ENCODE results near the gene FBXO34. TPM values are rescaled to one million over a fixed set of nuclear protein-coding genes. Genes with fewer than 3 reads are reported as not detected.
"Not testable (repeated sequence)": the region's sequence is repeated elsewhere in the genome, so short reads cannot be mapped to it uniquely, and the experiment has no call there.

Gene FBXO34
- total RNA-seq, 2 experiments from 2014 or later: 26.3 to 28.8 TPM

GRCh38 chr14:55381561-55381960 is 110.3 kb downstream of the FBXO34 start:
- Histone ChIP-seq H3K36me3 (ENCODE audit: insufficient read depth, low read length) (peaks cover 8% of the 10 kb centered on the region; the same call in 1 of the 2 replicates), H3K4me3 (ENCODE audit: low read depth, low read length, poor library complexity, severe bottlenecking) (no peak overlapping the region), H3K9me2 (ENCODE audit: insufficient read depth, low read length) (no peaks in the 10 kb centered on the region), H3K27ac (ENCODE audit: low read depth, low read length, poor library complexity, severe bottlenecking) (no peak overlapping the region), H3K79me2 (ENCODE audit: insufficient read depth, low read depth, low read length) (no peaks in the 10 kb centered on the region), H3K4me2 (ENCODE audit: low read length) (no peak overlapping the region), H4K20me1 (ENCODE audit: insufficient read depth, low read length) (no peaks in the 10 kb centered on the region), H2AFZ (ENCODE audit: low read length) (no peak overlapping the region), H3K9me3 (ENCODE audit: low read length) (no peaks in the 10 kb centered on the region), H3K4me1 (ENCODE audit: insufficient read depth, low read length, poor library complexity, severe bottlenecking) (no peaks in the 10 kb centered on the region)
- DNase-seq (ENCODE audit: low spot score): no peak
- no TSS peak for BruUV-seq (replicated peaks)
- TF ChIP-seq EZH2phosphoT487 (IDR thresholded peaks at IDR 0.05; ENCODE audit: borderline replicate concordance, low read depth, low read length) (no peak), CTCF (conservative IDR thresholded peaks at IDR 0.05; ENCODE audit: low read length) (no peak)
- ChIA-PET POLR2A (interaction anchor here (1.1 kb wide), 3 partner anchors 13 to 153 kb away, joined by 3 read pairs; no protein-coding TSS in a partner anchor), CTCF (ENCODE audit: unreplicated experiment) (no interaction called here)
- intact Hi-C loops (cut with micrococcal nuclease; ENCODE audit: unreplicated experiment): no loop called here

GRCh38 chr14:55382483-55382882 is 111.3 kb downstream of the FBXO34 start:
- BruUV-seq (replicated peaks): no TSS peak
- Histone ChIP-seq H2AFZ (ENCODE audit: low read length) (no peak overlapping the region), H3K9me3 (ENCODE audit: low read length) (no peaks in the 10 kb centered on the region), H3K9me2 (ENCODE audit: insufficient read depth, low read length) (no peaks in the 10 kb centered on the region), H3K79me2 (ENCODE audit: insufficient read depth, low read depth, low read length) (no peaks in the 10 kb centered on the region), H3K27ac (ENCODE audit: low read depth, low read length, poor library complexity, severe bottlenecking) (no peak overlapping the region), H3K36me3 (ENCODE audit: insufficient read depth, low read length) (peaks cover 8% of the 10 kb centered on the region; the same call in 1 of the 2 replicates), H3K4me2 (ENCODE audit: low read length) (no peak overlapping the region), H3K4me3 (ENCODE audit: low read depth, low read length, poor library complexity, severe bottlenecking) (no peak overlapping the region), H4K20me1 (ENCODE audit: insufficient read depth, low read length) (no peaks in the 10 kb centered on the region), H3K4me1 (ENCODE audit: insufficient read depth, low read length, poor library complexity, severe bottlenecking) (no peaks in the 10 kb centered on the region)
- intact Hi-C loops (cut with micrococcal nuclease; ENCODE audit: unreplicated experiment): no loop called here
- CTCF ChIA-PET (ENCODE audit: unreplicated experiment): no interaction called here
- POLR2A ChIA-PET: interaction anchor here (1.1 kb wide), 1 partner anchor 47 kb away, joined by 3 read pairs; no protein-coding TSS in a partner anchor
- DNase-seq (ENCODE audit: low spot score): no peak
- TF ChIP-seq EZH2phosphoT487 (IDR thresholded peaks at IDR 0.05; ENCODE audit: borderline replicate concordance, low read depth, low read length): no peak
- no peak for TF ChIP-seq CTCF (conservative IDR thresholded peaks at IDR 0.05; ENCODE audit: low read length)

- intact Hi-C loops (cut with micrococcal nuclease; ENCODE audit: unreplicated experiment); H3K4me2 ChIP-seq (ENCODE audit: low read length); BruUV-seq (replicated peaks); DNase-seq (ENCODE audit: low spot score); H3K4me3 ChIP-seq (ENCODE audit: low read depth, low read length, poor library complexity, severe bottlenecking); H3K36me3 ChIP-seq (ENCODE audit: insufficient read depth, low read length); H3K9me3 ChIP-seq (ENCODE audit: low read length); H4K20me1 ChIP-seq (ENCODE audit: insufficient read depth, low read length); H2AFZ ChIP-seq (ENCODE audit: low read length); H3K79me2 ChIP-seq (ENCODE audit: insufficient read depth, low read depth, low read length); H3K9me2 ChIP-seq (ENCODE audit: insufficient read depth, low read length); H3K4me1 ChIP-seq (ENCODE audit: insufficient read depth, low read length, poor library complexity, severe bottlenecking); CTCF ChIA-PET (ENCODE audit: unreplicated experiment); H3K27ac ChIP-seq (ENCODE audit: low read depth, low read length, poor library complexity, severe bottlenecking): not testable (repeated sequence)
- POLR2A ChIA-PET: interaction anchor here (1.1 to 1.6 kb wide), 2 partner anchors 9 to 48 kb away, joined by 3 read pairs; no protein-coding TSS in a partner anchor
Measured at GRCh38 chr14:55383056-55383466, 111.8 kb downstream of the FBXO34 start.
